OCI-LY1 (cell line): ENCODE measurements around the gene METTL22.
"Not testable (repeated sequence)": the region's sequence is repeated elsewhere in the genome, so short reads cannot be mapped to it uniquely, and the experiment has no call there.

Source experiments
- H2AFZ ChIP-seq: fragments of 200-600 bp; sonication (generic), shearing (Covaris generic); 2 replicates; pipeline ENCODE4 v1.6.0; 2014; ENCODE audit warnings: antibody characterized with exemption, mild to moderate bottlenecking, low read length
- H3F3A ChIP-seq: fragments of 200-600 bp; sonication (generic), shearing (Covaris generic); 2 replicates; pipeline ENCODE4 v1.6.0; 2014; ENCODE audit warnings: mild to moderate bottlenecking, antibody characterized with exemption, low read length, moderate library complexity; ENCODE audit not compliant: insufficient read depth
- H3K27ac ChIP-seq: fragments of 200-600 bp; sonication (generic); 2 replicates; pipeline ENCODE4 v1.5.1; 2014; ENCODE audit warnings: low read length, mixed run types, mild to moderate bottlenecking, low read depth; ENCODE audit not compliant: poor library complexity, severe bottlenecking
- H3K27me3 ChIP-seq: fragments of 200-600 bp; sonication (generic); 2 replicates; pipeline ENCODE4 v1.6.0; 2014; ENCODE audit warnings: antibody characterized with exemption, mild to moderate bottlenecking, low read length, moderate library complexity; ENCODE audit not compliant: insufficient read depth
- H3K36me3 ChIP-seq: fragments of 200-600 bp; sonication (generic); 2 replicates; pipeline ENCODE4 v1.6.1; 2014; ENCODE audit warnings: mild to moderate bottlenecking, antibody characterized with exemption, low read length, moderate library complexity, mixed read lengths; ENCODE audit not compliant: insufficient read depth
- H3K4me1 ChIP-seq: fragments of 200-600 bp; sonication (generic); 2 replicates; pipeline ENCODE4 v1.5.1; 2014; ENCODE audit warnings: mild to moderate bottlenecking, low read length, moderate library complexity; ENCODE audit not compliant: insufficient read depth, severe bottlenecking
- H3K4me2 ChIP-seq: fragments of 200-600 bp; sonication (generic), shearing (Covaris generic); 2 replicates; pipeline ENCODE4 v1.6.1; 2014; ENCODE audit warnings: low read length
- H3K4me3 ChIP-seq: fragments of 200-600 bp; sonication (generic); 2 replicates; pipeline ENCODE4 v1.5.1; 2014; ENCODE audit warnings: low read length, low read depth, mild to moderate bottlenecking, mixed read lengths; ENCODE audit not compliant: poor library complexity, severe bottlenecking
- H3K79me2 ChIP-seq: fragments of 200-600 bp; shearing (Covaris generic); 2 replicates; pipeline ENCODE4 v1.6.1; 2016; ENCODE audit warnings: mixed run types, low read length, mixed read lengths; ENCODE audit not compliant: insufficient read depth
- H3K9ac ChIP-seq: fragments of 200-600 bp; sonication (generic), shearing (Covaris generic); 2 replicates; pipeline ENCODE4 v1.6.1; 2014; ENCODE audit warnings: mild to moderate bottlenecking, low read length, mixed read lengths
- H3K9me2 ChIP-seq: fragments of 200-600 bp; sonication (generic), shearing (Covaris generic); 2 replicates; pipeline ENCODE4 v1.6.1; 2014; ENCODE audit warnings: low read depth, mild to moderate bottlenecking, low read length, mixed read lengths
- H3K9me3 ChIP-seq: fragments of 200-600 bp; shearing (Covaris generic); 2 replicates; pipeline ENCODE4 v1.6.1; 2014; ENCODE audit warnings: low read length, mixed read lengths
- H4K20me1 ChIP-seq: fragments of 200-600 bp; sonication (generic), shearing (Covaris generic); 2 replicates; pipeline ENCODE4 v1.6.0; 2016; ENCODE audit warnings: mild to moderate bottlenecking, low read length; ENCODE audit not compliant: insufficient read depth
- CTCF ChIP-seq: fragments of 200-600 bp; sonication (generic), shearing (Covaris generic); IDR thresholded peaks from 2 replicates; pipeline ENCODE4 v1.5.1; 2017; ENCODE audit warnings: mild to moderate bottlenecking, antibody characterized with exemption, low read length, moderate library complexity, mixed read lengths
- EZH2 ChIP-seq: fragments of 200-600 bp; sonication (generic), shearing (Covaris generic); IDR thresholded peaks from 2 replicates; pipeline ENCODE4 v1.8.0; 2017; ENCODE audit warnings: borderline replicate concordance, mixed run types, mild to moderate bottlenecking, antibody characterized with exemption, low read length, moderate library complexity, mixed read lengths

METTL22 gene

GRCh38 chr16:8647721-8648318 lies 26.3 kb downstream of the METTL22 start:
- peaks cover 58% of the 10 kb centered on the region for H3K36me3 ChIP-seq
- no peaks in the 10 kb centered on the region for H3K4me1 ChIP-seq
- no peaks in the 10 kb centered on the region for H3F3A ChIP-seq
- H3K27ac ChIP-seq: no peak overlapping the region
- no peak overlapping the region for H2AFZ ChIP-seq
- H3K9me3 ChIP-seq: no peaks in the 10 kb centered on the region
- no peak overlapping the region for H3K4me3 ChIP-seq
- H3K4me2 ChIP-seq: no peak overlapping the region
- no peaks in the 10 kb centered on the region for H4K20me1 ChIP-seq
- no peaks in the 10 kb centered on the region for H3K79me2 ChIP-seq
- H3K9ac ChIP-seq: no peak overlapping the region
- H3K9me2 ChIP-seq: no peaks in the 10 kb centered on the region
- H3K27me3 ChIP-seq: no peaks in the 10 kb centered on the region
- TF ChIP-seq EZH2 (no peak), CTCF (no peak)

DNA sequence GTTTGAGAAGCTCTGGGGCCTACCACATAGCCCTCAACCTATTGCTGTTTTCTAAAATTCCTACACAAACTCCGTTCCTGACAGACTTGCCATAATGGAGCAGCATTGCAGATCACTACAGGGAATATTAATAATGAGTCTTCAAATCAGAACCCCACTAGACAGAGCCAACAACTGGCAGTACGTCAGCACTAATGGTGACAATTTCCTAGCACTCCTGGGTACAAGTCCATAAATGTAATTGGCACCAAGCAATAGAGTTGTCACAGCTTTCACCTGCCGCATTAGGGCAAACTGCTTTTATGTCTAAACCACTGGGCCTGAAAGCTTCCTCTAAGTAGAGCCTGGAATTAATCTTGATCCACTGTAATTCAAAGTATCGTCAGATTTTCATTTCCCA lies 27.4 kb downstream of the METTL22 start:
- H3K36me3 ChIP-seq: peaks cover 49% of the 10 kb centered on the region
- no peaks in the 10 kb centered on the region for H3K9me2 ChIP-seq
- no peaks in the 10 kb centered on the region for H3K4me1 ChIP-seq
- H2AFZ ChIP-seq: no peak overlapping the region
- H3K27ac ChIP-seq: no peak overlapping the region
- no peaks in the 10 kb centered on the region for H3K27me3 ChIP-seq
- H3K4me3 ChIP-seq: no peak overlapping the region
- H3K4me2 ChIP-seq: no peak overlapping the region
- no peak for TF ChIP-seq EZH2
- no peaks in the 10 kb centered on the region for H3K9me3 ChIP-seq
- no peak overlapping the region for H3K9ac ChIP-seq
- H3K79me2 ChIP-seq: no peaks in the 10 kb centered on the region
- H3F3A ChIP-seq: no peaks in the 10 kb centered on the region
- no peaks in the 10 kb centered on the region for H4K20me1 ChIP-seq

DNA sequence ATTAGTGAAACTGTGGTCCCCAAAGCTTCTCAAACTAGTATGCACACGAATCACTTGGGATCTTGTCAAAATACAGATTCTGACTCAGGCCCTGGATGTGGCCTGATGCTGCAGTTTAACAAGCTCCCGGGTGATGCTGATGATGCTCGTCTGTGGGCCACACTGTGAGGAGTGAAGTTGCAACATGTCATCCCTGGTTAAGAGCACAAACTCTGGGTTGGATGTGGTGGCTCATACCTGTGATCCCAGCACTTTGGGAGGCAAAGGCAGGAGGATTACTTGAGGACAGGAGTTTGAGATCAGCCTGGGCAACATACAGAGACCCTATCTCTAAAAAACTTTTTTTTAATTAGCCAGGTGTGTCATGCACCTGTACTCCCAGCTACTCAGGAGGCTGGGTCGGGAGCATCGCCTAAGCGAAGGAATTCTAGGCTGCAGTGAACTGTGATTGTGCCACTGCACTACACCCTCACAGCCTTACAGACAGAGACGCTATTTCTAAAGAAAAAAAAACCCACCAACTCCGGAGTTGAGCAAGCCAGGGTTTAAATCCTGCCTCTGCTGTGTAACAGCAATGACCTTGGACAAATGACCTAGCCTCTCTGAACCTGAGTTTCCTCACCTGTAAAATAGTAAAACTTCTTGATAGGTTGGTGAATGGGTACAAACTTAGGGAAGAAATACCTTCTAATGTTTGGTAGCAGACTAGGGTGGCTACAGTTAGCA lies 28.5 kb downstream of the METTL22 start:
- no peaks in the 10 kb centered on the region for H4K20me1 ChIP-seq
- no peak overlapping the region for H3K27ac ChIP-seq
- no peak overlapping the region for H2AFZ ChIP-seq
- H3K4me1 ChIP-seq: no peaks in the 10 kb centered on the region
- no peak overlapping the region for H3K4me3 ChIP-seq
- no peaks in the 10 kb centered on the region for H3K27me3 ChIP-seq
- no peak for TF ChIP-seq EZH2
- TF ChIP-seq CTCF: no peak
- peaks cover 38% of the 10 kb centered on the region for H3K36me3 ChIP-seq
- no peaks in the 10 kb centered on the region for H3K9me2 ChIP-seq
- no peak overlapping the region for H3K4me2 ChIP-seq
- no peaks in the 10 kb centered on the region for H3K79me2 ChIP-seq
- no peak overlapping the region for H3K9ac ChIP-seq
- no peaks in the 10 kb centered on the region for H3K9me3 ChIP-seq
- no peaks in the 10 kb centered on the region for H3F3A ChIP-seq

DNA sequence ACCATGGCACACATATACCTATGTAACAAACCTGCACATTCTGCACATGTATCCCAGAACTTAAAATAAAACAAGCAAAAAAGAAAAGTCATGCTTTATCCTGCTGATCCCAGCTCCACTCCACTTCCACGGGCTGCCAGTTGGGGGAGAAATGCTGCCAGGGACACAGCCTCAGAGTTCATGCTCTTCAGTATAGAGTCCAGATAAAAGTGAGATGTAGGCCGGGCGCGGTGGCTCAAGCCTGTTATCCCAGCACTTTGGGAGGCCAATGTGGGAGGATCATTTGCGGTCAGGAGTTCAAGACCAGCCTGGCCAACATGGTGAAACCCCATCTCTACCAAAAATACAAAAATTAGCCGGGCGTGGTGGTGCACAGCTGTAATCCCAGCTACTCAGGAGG lies 30.5 kb downstream of the METTL22 start:
- not testable (repeated sequence) for H3K4me1 ChIP-seq, H3K79me2 ChIP-seq, H4K20me1 ChIP-seq, H3K9me2 ChIP-seq, H3K9me3 ChIP-seq, H3K4me3 ChIP-seq, H3K4me2 ChIP-seq, H3K9ac ChIP-seq, H3K27me3 ChIP-seq, H3K27ac ChIP-seq, H3F3A ChIP-seq, H2AFZ ChIP-seq
- peaks cover 19% of the 10 kb centered on the region for H3K36me3 ChIP-seq
